H9 (cell line): ENCODE results near the gene WDR20. TPM values are rescaled to one million over a fixed set of nuclear protein-coding genes. Genes with fewer than 3 reads are reported as not detected.

Experiments
- DNase-seq: peaks from one replicate; pipeline ENCODE4 v3.0.0-alpha.2; 2017
- H2AFZ ChIP-seq: one replicate; pipeline ENCODE4 v1.6.1; 2013; ENCODE audit warnings: mild to moderate bottlenecking, low read length, control low read depth, moderate library complexity
- H2AK5ac ChIP-seq: 2 replicates; pipeline ENCODE4 v1.6.1; 2013; ENCODE audit warnings: low read length, control low read depth, mixed read lengths; ENCODE audit not compliant: insufficient read length
- H2BK120ac ChIP-seq: one replicate; pipeline ENCODE4 v1.6.1; 2013; ENCODE audit warnings: low read depth, mild to moderate bottlenecking, low read length, control low read depth, inconsistent platforms; ENCODE audit not compliant: poor library complexity, severe bottlenecking
- H2BK12ac ChIP-seq: 2 replicates; pipeline ENCODE4 v1.6.1; 2013; ENCODE audit warnings: low read length, control low read depth, mixed read lengths, low read depth; ENCODE audit not compliant: insufficient read length
- H2BK15ac ChIP-seq: 2 replicates; pipeline ENCODE4 v1.6.1; 2013; ENCODE audit warnings: low read depth, low read length, control low read depth
- H2BK20ac ChIP-seq: one replicate; pipeline ENCODE4 v1.6.1; 2013; ENCODE audit warnings: low read depth, mild to moderate bottlenecking, low read length, control low read depth, inconsistent platforms; ENCODE audit not compliant: poor library complexity, severe bottlenecking
- H2BK5ac ChIP-seq: 2 replicates; pipeline ENCODE4 v1.6.1; 2013; ENCODE audit warnings: low read length, control low read depth, mixed read lengths; ENCODE audit not compliant: insufficient read length
- H3K14ac ChIP-seq: 2 replicates; pipeline ENCODE4 v1.6.1; 2013; ENCODE audit warnings: low read length, control low read depth; ENCODE audit not compliant: insufficient read depth
- H3K18ac ChIP-seq: 2 replicates; pipeline ENCODE4 v1.6.1; 2013; ENCODE audit warnings: low read depth, mild to moderate bottlenecking, mixed read lengths, low read length, control low read depth; ENCODE audit not compliant: insufficient read length
- H3K23ac ChIP-seq: 2 replicates; pipeline ENCODE4 v1.6.1; 2013; ENCODE audit warnings: low read length, control low read depth, mixed read lengths, low read depth; ENCODE audit not compliant: insufficient read length
- H3K23me2 ChIP-seq: 2 replicates; pipeline ENCODE4 v1.6.1; 2013; ENCODE audit warnings: low read depth, mild to moderate bottlenecking, mixed read lengths, low read length, control low read depth; ENCODE audit not compliant: insufficient read length, poor library complexity, severe bottlenecking
- H3K27ac ChIP-seq: 2 replicates; pipeline ENCODE4 v1.5.1; 2013; ENCODE audit warnings: low read length, control low read depth, mixed read lengths, low read depth; ENCODE audit not compliant: insufficient read length
- H3K27me3 ChIP-seq: 2 replicates; pipeline ENCODE4 v1.6.1; 2013; ENCODE audit warnings: low read length, control low read depth, inconsistent platforms; ENCODE audit not compliant: insufficient read depth
- H3K4ac ChIP-seq: 2 replicates; pipeline ENCODE4 v1.6.1; 2013; ENCODE audit warnings: low read depth, mild to moderate bottlenecking, control low read depth, inconsistent platforms, low read length, moderate library complexity
- H3K4me1 ChIP-seq: 2 replicates; pipeline ENCODE4 v1.6.1; 2013; ENCODE audit warnings: low read length, control low read depth, inconsistent platforms; ENCODE audit not compliant: insufficient read depth
- H3K4me2 ChIP-seq: 2 replicates; pipeline ENCODE4 v1.6.1; 2013; ENCODE audit warnings: low read length, control low read depth, mixed read lengths; ENCODE audit not compliant: insufficient read length, insufficient read depth
- H3K56ac ChIP-seq: 2 replicates; pipeline ENCODE4 v1.6.1; 2013; ENCODE audit warnings: low read depth, mild to moderate bottlenecking, mixed read lengths, low read length, control low read depth; ENCODE audit not compliant: insufficient read length
- H3K79me1 ChIP-seq: 2 replicates; pipeline ENCODE4 v1.6.1; 2013; ENCODE audit warnings: low read depth, mild to moderate bottlenecking, moderate library complexity, low read length, control low read depth, inconsistent platforms; ENCODE audit not compliant: insufficient read depth, poor library complexity, severe bottlenecking
- H3K79me2 ChIP-seq: 2 replicates; pipeline ENCODE4 v1.6.1; 2013; ENCODE audit warnings: low read length, control low read depth, inconsistent platforms; ENCODE audit not compliant: insufficient read depth
- H3K9ac ChIP-seq: 2 replicates; pipeline ENCODE4 v1.6.1; 2013; ENCODE audit warnings: low read length, control low read depth, mixed read lengths; ENCODE audit not compliant: insufficient read length; ENCODE audit errors: extremely low read depth
- H3K9me3 ChIP-seq: one replicate; pipeline ENCODE4 v1.6.1; 2013; ENCODE audit warnings: low read depth, low read length, inconsistent platforms; ENCODE audit not compliant: control insufficient read depth
- H3T11ph ChIP-seq: one replicate; pipeline ENCODE4 v1.6.1; 2013; ENCODE audit warnings: mild to moderate bottlenecking, low read length, control low read depth, inconsistent platforms
- H4K20me1 ChIP-seq: one replicate; pipeline ENCODE4 v1.6.1; 2013; ENCODE audit not compliant: control insufficient read depth, insufficient read length, insufficient read depth
- H4K5ac ChIP-seq: 2 replicates; pipeline ENCODE4 v1.6.1; 2013; ENCODE audit warnings: low read depth, mild to moderate bottlenecking, mixed read lengths, low read length, control low read depth; ENCODE audit not compliant: insufficient read length
- H4K8ac ChIP-seq: replicated peaks from 2 replicates; pipeline ENCODE4 v1.6.1; 2013; ENCODE audit warnings: low read length, control low read depth, mixed read lengths, low read depth; ENCODE audit not compliant: insufficient read length
- H4K91ac ChIP-seq: 2 replicates; pipeline ENCODE4 v1.6.1; 2013; ENCODE audit warnings: low read depth, mild to moderate bottlenecking, moderate library complexity, mixed read lengths, low read length, control low read depth; ENCODE audit not compliant: insufficient read length
- H3K27ac Mint-ChIP-seq, 3 experiments: 2 replicates in 2 of 3; 3 replicates in 1 of 3; pipeline ENCODE4 v1.8.0; 2020 to 2021; ENCODE audit warnings: mixed read lengths in 3 of 3, mild to moderate bottlenecking in 1 of 3, moderate library complexity in 1 of 3
- H3K27me3 Mint-ChIP-seq: 2 replicates; pipeline ENCODE4 v1.8.0; 2021; ENCODE audit warnings: low read depth, mild to moderate bottlenecking, moderate library complexity, mixed read lengths
- H3K36me3 Mint-ChIP-seq, 3 experiments: 2 replicates in 2 of 3; 3 replicates in 1 of 3; pipeline ENCODE4 v1.8.0; 2020 to 2021; ENCODE audit warnings: low read depth in 3 of 3, mixed read lengths in 3 of 3; ENCODE audit not compliant: insufficient read depth in 1 of 3
- H3K4me1 Mint-ChIP-seq, 2 experiments: 2 replicates each; pipeline ENCODE4 v1.8.0; 2020; ENCODE audit warnings: mixed read lengths in 2 of 2
- H3K4me3 Mint-ChIP-seq, 2 experiments: 2 replicates in 1 of 2; 3 replicates in 1 of 2; pipeline ENCODE4 v1.8.0; 2020 to 2021; ENCODE audit warnings: mild to moderate bottlenecking in 2 of 2, mixed read lengths in 2 of 2, moderate library complexity in 1 of 2
- H3K9me3 Mint-ChIP-seq, 2 experiments: 2 replicates in 1 of 2; 3 replicates in 1 of 2; pipeline ENCODE4 v1.8.0; 2020; ENCODE audit warnings: mild to moderate bottlenecking in 2 of 2, mixed read lengths in 2 of 2, moderate library complexity in 1 of 2
- WGBS: extraction: QIAGEN DNeasy Blood & Tissue Kit; methylation state at CpG from one replicate; pipeline ENCODE4 v1.1.7; 2013; ENCODE audit warnings: missing lambda C conversion rate, low lambda C conversion rate, mixed read lengths; ENCODE audit not compliant: insufficient read length; ENCODE audit errors: extremely low coverage; 5-methylcytosine and 5-hydroxymethylcytosine counted together
- total RNA-seq: library from RNA; stranded (reverse); gene quantifications from 2 replicates; pipeline ENCODE4 v1.2.1, GENCODE V29; 2021
- TF ChIP-seq, protein P1 (sequence below): fragments of 200-600 bp; sonication (generic); conservative IDR thresholded peaks from 3 replicates; pipeline ENCODE4 v1.8.0; 2021; ENCODE audit warnings: antibody characterized with exemption, mild to moderate bottlenecking

The WDR20 gene
- total RNA-seq, 1 experiment from 2014 or later: 31.6 TPM

DNA sequence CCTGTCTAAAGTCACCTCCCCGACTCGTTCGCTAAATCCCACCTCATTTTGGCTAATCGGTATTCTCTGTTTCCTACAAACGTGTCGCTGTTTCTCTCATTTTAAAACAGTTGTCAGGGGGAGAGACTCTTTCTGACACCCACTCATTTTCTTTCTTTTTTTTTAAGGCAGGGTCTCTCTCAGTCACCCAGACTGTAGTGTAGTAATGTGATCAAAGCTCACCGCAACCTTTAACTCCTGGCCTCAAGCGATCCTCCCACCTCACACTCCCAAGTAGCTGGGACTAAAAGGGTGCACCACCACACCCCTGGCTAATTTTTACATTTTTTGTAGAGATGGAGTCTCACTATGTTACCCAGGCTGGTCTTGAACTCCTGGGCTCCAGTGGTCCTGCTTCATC is 19.1 kb downstream of the WDR20 start:
- TF ChIP-seq, protein P1, sequence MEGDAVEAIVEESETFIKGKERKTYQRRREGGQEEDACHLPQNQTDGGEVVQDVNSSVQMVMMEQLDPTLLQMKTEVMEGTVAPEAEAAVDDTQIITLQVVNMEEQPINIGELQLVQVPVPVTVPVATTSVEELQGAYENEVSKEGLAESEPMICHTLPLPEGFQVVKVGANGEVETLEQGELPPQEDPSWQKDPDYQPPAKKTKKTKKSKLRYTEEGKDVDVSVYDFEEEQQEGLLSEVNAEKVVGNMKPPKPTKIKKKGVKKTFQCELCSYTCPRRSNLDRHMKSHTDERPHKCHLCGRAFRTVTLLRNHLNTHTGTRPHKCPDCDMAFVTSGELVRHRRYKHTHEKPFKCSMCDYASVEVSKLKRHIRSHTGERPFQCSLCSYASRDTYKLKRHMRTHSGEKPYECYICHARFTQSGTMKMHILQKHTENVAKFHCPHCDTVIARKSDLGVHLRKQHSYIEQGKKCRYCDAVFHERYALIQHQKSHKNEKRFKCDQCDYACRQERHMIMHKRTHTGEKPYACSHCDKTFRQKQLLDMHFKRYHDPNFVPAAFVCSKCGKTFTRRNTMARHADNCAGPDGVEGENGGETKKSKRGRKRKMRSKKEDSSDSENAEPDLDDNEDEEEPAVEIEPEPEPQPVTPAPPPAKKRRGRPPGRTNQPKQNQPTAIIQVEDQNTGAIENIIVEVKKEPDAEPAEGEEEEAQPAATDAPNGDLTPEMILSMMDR: no peak
- Histone ChIP-seq H3K79me1 (peaks cover 4% of the 10 kb centered on the region), H3K23ac (no peak overlapping the region), H2BK5ac (no peak overlapping the region), H2AFZ (no peak overlapping the region), H3K14ac (no peak overlapping the region), H3K79me2 (peaks cover 2% of the 10 kb centered on the region; the same call in 1 of the 2 replicates), H3K23me2 (no peaks in the 10 kb centered on the region), H3K9me3 (no peaks in the 10 kb centered on the region), H3K4ac (no peak overlapping the region), H2BK20ac (no peak overlapping the region), H2BK15ac (no peak overlapping the region), H4K5ac (no peak overlapping the region), H4K91ac (no peak overlapping the region), H3K27ac (no peak overlapping the region), H3K4me1 (no peaks in the 10 kb centered on the region), H4K8ac (no peak overlapping the region), H3K27me3 (no peaks in the 10 kb centered on the region), H2AK5ac (no peak overlapping the region), H3K18ac (no peak overlapping the region), H2BK120ac (no peak overlapping the region), H3K4me2 (no peak overlapping the region), H3K9ac (no peak overlapping the region), H3T11ph (no peak overlapping the region), H3K56ac (no peak overlapping the region), H2BK12ac (no peak overlapping the region), H4K20me1 (no peaks in the 10 kb centered on the region)
- H3K4me3 Mint-ChIP-seq: no peak overlapping the region
- no peaks in the 10 kb centered on the region for H3K9me3 Mint-ChIP-seq
- DNase-seq: no peak
- H3K4me1 Mint-ChIP-seq: peaks cover 18 to 21% of the 10 kb centered on the region in 2 experiments
- H3K27me3 Mint-ChIP-seq: no peaks in the 10 kb centered on the region
- peak overlapping the region in 2 of 3 experiments; percentile 10 to 50; a peak in 2 of 7 replicates for H3K27ac Mint-ChIP-seq
- WGBS: no CpG with 5 or more reads among the region's 8 CpGs
- H3K36me3 Mint-ChIP-seq: peaks cover 0 to 4% (median 0%) of the 10 kb centered on the region in 3 experiments; a peak in 3 of 7 replicates
